WERI-Rb-1 (cell line): ENCODE results near the gene MRPL33.
A peak's percentile ranks its signal among the peaks of the same experiment; 100 is the strongest.

Source experiments
- DNase-seq: peaks from one replicate; pipeline ENCODE4 v3.0.0-alpha.2; 2020
- H3K27ac ChIP-seq: fragments of 250-450 bp; sonication (Bioruptor Pico); 2 replicates; pipeline ENCODE4 v1.5.1; 2020; ENCODE audit warnings: mild to moderate bottlenecking, moderate library complexity
- H3K27me3 ChIP-seq: fragments of 250-450 bp; sonication (Bioruptor Pico); 2 replicates; pipeline ENCODE4 v1.5.1; 2021; ENCODE audit warnings: mild to moderate bottlenecking, low read depth, moderate library complexity; ENCODE audit not compliant: insufficient read depth, severe bottlenecking
- H3K36me3 ChIP-seq: fragments of 250-450 bp; sonication (Bioruptor Pico); 2 replicates; pipeline ENCODE4 v1.5.1; 2020; ENCODE audit warnings: mild to moderate bottlenecking, moderate library complexity
- H3K4me3 ChIP-seq: 2 replicates; pipeline ENCODE4 v1.5.1; 2011; ENCODE audit warnings: low read depth, mild to moderate bottlenecking, control low read depth, low read length
- H3K9me3 ChIP-seq: fragments of 250-450 bp; sonication (Bioruptor Pico); 2 replicates; pipeline ENCODE4 v1.5.1; 2021; ENCODE audit warnings: mild to moderate bottlenecking, moderate library complexity; ENCODE audit not compliant: severe bottlenecking
- CTCF ChIP-seq: IDR thresholded peaks from 2 replicates; pipeline ENCODE4 v1.5.1; 2011; ENCODE audit warnings: low read depth, mild to moderate bottlenecking, control low read depth, inconsistent platforms, low read length

MRPL33 gene

DNA sequence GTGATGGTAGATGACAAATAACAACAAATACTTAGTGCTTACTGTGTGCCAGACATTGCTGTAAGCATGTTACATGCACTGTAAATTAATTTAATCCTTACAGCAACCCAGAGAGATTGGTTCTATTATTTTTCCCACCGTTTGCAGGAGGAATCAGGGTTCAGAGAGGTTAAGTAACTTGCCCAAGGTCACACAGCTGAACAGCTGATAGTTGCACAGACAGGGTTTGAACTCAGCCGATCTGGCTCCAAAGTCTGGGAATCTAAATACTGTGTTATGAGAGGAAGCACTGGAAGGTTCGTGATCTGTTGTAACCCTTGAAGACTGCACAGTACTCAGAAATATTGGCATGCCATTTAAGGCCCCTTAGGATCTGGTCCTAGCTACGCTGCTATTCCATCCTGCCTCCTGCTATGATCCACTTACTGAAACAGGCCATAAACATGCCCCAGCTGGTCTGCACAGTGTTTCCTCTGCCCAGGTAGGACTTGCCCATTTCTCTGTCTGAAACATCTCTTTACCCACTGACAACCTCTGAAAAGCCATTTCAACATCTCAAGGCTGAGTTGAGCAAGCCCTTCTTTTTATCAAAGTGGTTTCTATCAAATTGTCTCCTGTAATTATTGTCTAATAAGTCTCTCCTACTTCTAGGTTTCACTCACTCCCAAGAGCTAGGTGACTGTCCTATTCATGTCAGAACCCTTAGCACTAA lies 40.4 kb upstream of the MRPL33 start:
- Histone ChIP-seq H3K4me3 (no peak overlapping the region), H3K27me3 (no peaks in the 10 kb centered on the region), H3K36me3 (no peaks in the 10 kb centered on the region), H3K27ac (no peak overlapping the region), H3K9me3 (no peaks in the 10 kb centered on the region)
- TF ChIP-seq CTCF, result no peak
- no peak for DNase-seq

DNA sequence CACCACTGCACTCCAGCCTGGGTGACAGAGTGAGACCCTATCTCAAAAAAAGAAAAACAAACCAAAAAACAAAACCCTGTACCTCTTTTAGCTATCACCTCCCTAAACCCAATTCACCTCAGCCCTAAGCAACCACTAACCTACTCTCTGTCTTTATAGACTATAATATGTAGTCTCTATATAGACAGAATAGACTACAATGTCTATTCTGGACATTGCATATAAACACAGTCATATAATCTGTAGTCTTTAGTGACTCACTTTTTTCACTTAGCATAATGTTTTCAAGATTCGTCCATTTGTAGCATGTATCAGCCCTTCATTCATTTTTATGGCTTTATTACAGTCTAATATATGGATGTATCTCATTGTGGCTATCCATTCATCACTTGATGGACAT lies 37.2 kb upstream of the MRPL33 start:
- no peak for TF ChIP-seq CTCF
- no peaks in the 10 kb centered on the region for H3K27me3 ChIP-seq
- no peaks in the 10 kb centered on the region for H3K36me3 ChIP-seq
- no peak for DNase-seq
- no peak overlapping the region for H3K27ac ChIP-seq
- H3K9me3 ChIP-seq, result peaks cover 3% of the 10 kb centered on the region
- no peak overlapping the region for H3K4me3 ChIP-seq

DNA sequence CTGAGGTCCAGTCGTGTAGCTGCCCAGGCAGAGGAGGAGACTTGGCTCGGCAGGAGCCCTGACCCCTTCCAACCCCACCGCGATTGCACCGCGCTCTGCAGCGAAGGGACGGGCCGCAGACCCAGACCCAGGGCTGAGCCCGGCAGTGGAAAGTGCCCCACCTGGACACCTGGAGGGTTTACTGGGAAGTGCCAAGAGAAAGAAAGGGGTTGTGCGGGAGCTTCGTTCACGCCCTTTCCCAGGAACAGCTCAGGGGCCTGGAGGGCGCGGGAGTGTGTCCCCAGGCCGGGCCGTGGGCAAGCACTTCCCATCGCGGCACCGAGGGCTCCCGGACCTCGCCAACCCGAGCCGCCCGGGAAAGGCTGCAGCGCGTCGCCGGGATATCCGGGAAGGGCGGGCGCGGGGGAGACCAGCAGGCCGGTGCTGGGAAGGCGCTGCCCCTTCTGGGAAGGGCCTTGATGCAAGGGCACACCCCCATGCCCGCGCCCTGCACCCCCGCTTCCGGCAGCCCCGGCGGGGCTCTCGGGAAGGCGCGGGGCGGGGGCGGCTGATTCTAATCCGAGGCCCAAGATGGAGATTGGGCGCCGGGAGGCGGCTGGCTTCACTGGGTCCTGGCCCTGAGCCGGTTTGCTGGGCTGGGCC lies 36.1 kb upstream of the MRPL33 start:
- TF ChIP-seq CTCF, result no peak
- no peaks in the 10 kb centered on the region for H3K36me3 ChIP-seq
- DNase-seq, result peak; percentile 71
- H3K27me3 ChIP-seq, result no peaks in the 10 kb centered on the region
- H3K4me3 ChIP-seq, result peak overlapping the region; percentile 44
- peak overlapping the region; percentile 38 for H3K27ac ChIP-seq
- H3K9me3 ChIP-seq, result peaks cover 5% of the 10 kb centered on the region

DNA sequence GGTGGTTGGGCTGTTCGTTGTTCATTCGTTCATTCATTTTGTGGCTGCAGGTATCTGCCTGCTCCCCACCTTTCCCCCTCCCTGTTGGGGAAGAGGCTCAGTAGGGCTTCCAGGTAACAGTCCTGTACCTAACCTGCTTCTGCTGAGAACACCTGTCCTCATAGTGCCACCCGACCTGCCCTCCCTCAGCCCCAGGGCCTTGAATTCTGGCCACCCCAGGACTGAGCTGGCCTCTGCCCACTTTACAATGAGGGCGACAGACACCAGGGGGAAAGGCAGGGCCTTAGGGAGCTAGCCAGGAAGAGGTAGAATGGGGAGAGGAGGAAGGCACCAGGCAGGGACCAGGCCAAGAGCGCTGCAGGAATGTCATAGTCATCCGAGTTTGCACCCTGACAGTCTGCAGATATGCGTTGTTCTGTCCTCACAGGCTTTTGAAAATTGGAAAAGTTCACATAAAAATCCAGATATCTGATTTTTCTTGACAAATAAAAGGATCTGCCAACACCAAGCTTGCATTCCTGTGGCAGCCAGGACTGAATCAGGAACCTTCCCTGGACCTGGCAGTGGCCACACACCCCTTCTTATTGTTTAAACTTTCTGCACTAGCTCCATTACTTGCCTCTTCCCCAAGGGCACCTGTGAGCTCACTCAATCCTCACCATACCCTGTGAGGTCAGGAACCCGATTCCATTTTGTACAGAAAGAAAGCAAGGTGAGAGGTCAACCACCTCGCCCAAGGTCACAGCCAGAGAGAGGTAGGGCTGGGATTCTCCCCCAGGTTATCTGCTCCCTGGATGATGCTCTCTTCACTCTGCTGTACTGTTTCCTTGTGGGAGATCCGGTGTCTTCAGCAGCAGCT lies 35.3 kb upstream of the MRPL33 start:
- H3K27me3 ChIP-seq, result no peaks in the 10 kb centered on the region
- no peak for TF ChIP-seq CTCF
- no peak for DNase-seq
- H3K9me3 ChIP-seq, result peaks cover 11% of the 10 kb centered on the region
- H3K4me3 ChIP-seq, result peak overlapping the region; percentile 44; the same call in 1 of the 2 replicates
- H3K36me3 ChIP-seq, result no peaks in the 10 kb centered on the region
- H3K27ac ChIP-seq, result peak overlapping the region; percentile 38; the same call in 1 of the 2 replicates

DNA sequence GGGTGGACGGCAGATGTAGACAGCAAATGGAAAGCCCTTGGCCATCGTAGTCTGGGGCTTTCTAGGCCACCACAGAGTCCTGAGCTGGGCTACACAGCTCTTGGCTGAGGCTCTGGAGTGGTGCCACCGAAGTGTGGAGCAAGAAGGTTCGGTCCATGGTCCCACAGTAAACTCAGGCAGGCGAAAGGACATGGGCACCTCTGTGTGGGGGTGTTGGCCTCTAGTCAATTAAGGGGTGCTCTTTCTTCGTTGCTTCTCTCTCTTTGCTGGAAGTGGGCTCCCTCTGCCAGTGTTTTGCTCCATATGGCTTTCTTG lies 34.7 kb upstream of the MRPL33 start:
- no peaks in the 10 kb centered on the region for H3K27me3 ChIP-seq
- TF ChIP-seq CTCF, result no peak
- H3K27ac ChIP-seq, result no peak overlapping the region
- H3K36me3 ChIP-seq, result no peaks in the 10 kb centered on the region
- peaks cover 11% of the 10 kb centered on the region for H3K9me3 ChIP-seq
- no peak for DNase-seq
- H3K4me3 ChIP-seq, result no peak overlapping the region
